HepG2 (cell line): ENCODE measurements around the gene RABEPK. TPM values are rescaled to one million over a fixed set of nuclear protein-coding genes. Genes with fewer than 3 reads are reported as not detected.

Experiments used
- ATAC-seq: fragments of 200-7000 bp; cut with Tn5 transposase; 3 replicates; pipeline ENCODE4 v1.9.1; 2020; ENCODE audit warnings: mild to moderate bottlenecking, moderate library complexity
- BruUV-seq: library from RNA; stranded (reverse); fragments of 400-500 nt; replicated peaks from 2 replicates; lab custom pipeline; 2021; lab: Mats Ljungman, UMichigan
- CTCF ChIA-PET: fragments of 300-600 bp; formaldehyde crosslinking; extraction: SDS; loops from one replicate; lab custom pipeline; 2021; ENCODE audit warnings: low total read pairs, inconsistent platforms, low intra/inter-chr PET ratio; lab: Yijun Ruan, JAX
- POLR2A ChIA-PET: fragments of 350-600 bp; sonication (Branson Sonifier 250); formaldehyde crosslinking; loops from one replicate; lab custom pipeline; 2020; ENCODE audit warnings: antibody characterized with exemption, inconsistent platforms; lab: Yijun Ruan, JAX
- DNase-seq: peaks from one replicate; pipeline ENCODE4 v3.0.0-alpha.2; 2015; ENCODE audit warnings: low spot score
- FAIRE-seq: peaks from 3 replicates; lab custom pipeline; 2011; peaks lifted over from hg19 to GRCh38; lab: Jason Lieb, UNC
- H2AFZ ChIP-seq: one replicate; pipeline ENCODE4 v1.6.1; 2011; ENCODE audit warnings: low read length, inconsistent platforms
- H3K27ac ChIP-seq: fragments of 300-600 bp; 3 replicates; pipeline ENCODE4 v1.8.0; 2011; ENCODE audit warnings: mixed run types, mild to moderate bottlenecking, mixed read lengths, low read length, inconsistent platforms; ENCODE audit not compliant: insufficient read depth; ENCODE audit errors: extremely low read length
- H3K27me3 ChIP-seq, 2 experiments: fragments of 200-600 bp in 1 of 2; 2 replicates in 1 of 2; 3 replicates in 1 of 2; pipeline versions ENCODE4 v1.6.0 to v1.8.0; 2011; ENCODE audit warnings: low read length in 2 of 2, mild to moderate bottlenecking in 2 of 2, moderate library complexity in 2 of 2, inconsistent platforms in 1 of 2; ENCODE audit not compliant: insufficient read depth in 2 of 2, control insufficient read depth in 1 of 2
- H3K36me3 ChIP-seq, 2 experiments: fragments of 200-600 bp in 1 of 2; replicated peaks in 1 of 2; 2 replicates in 1 of 2; 3 replicates in 1 of 2; pipeline versions ENCODE4 v1.5.1 to v1.8.0; 2011; ENCODE audit warnings: low read length in 2 of 2, inconsistent platforms in 1 of 2; ENCODE audit not compliant: insufficient read depth in 2 of 2, control insufficient read depth in 1 of 2
- H3K4me1 ChIP-seq: 2 replicates; pipeline ENCODE4 v1.5.1; 2012; ENCODE audit warnings: low read length, inconsistent platforms; ENCODE audit not compliant: insufficient read depth
- H3K4me2 ChIP-seq: 2 replicates; pipeline ENCODE4 v1.6.0; 2011; ENCODE audit warnings: low read depth, low read length, inconsistent platforms
- H3K4me3 ChIP-seq, 3 experiments: fragments of 200-600 bp in 1 of 3; sonication (generic), shearing (Covaris generic) in 1 of 3; replicated peaks in 1 of 3; 2 replicates each; pipeline ENCODE4 v1.5.1; 2011 to 2016; ENCODE audit warnings: low read length in 3 of 3, inconsistent platforms in 2 of 3, low read depth in 2 of 3, mild to moderate bottlenecking in 2 of 3, control low read depth in 1 of 3, mixed read lengths in 1 of 3; ENCODE audit not compliant: insufficient read depth in 1 of 3
- H3K79me2 ChIP-seq: one replicate; pipeline ENCODE4 v1.6.1; 2011; ENCODE audit warnings: low read length, inconsistent platforms; ENCODE audit not compliant: insufficient read depth
- H3K9ac ChIP-seq: 2 replicates; pipeline ENCODE4 v1.6.0; 2011; ENCODE audit warnings: mild to moderate bottlenecking, low read depth, low read length, inconsistent platforms; ENCODE audit not compliant: insufficient read depth
- H3K9me3 ChIP-seq: 2 replicates; pipeline ENCODE4 v1.5.1; 2012; ENCODE audit warnings: mild to moderate bottlenecking, low read length
- H4K20me1 ChIP-seq: 2 replicates; pipeline ENCODE4 v1.6.0; 2011; ENCODE audit warnings: inconsistent platforms, mild to moderate bottlenecking, low read length, moderate library complexity; ENCODE audit not compliant: insufficient read depth
- HOXA9 ChIP-seq: sonication (generic); formaldehyde crosslinking; IDR thresholded peaks from 2 replicates; pipeline ENCODE4 v1.8.1; 2022; ENCODE audit warnings: missing genetic modification reagents, mild to moderate bottlenecking, moderate library complexity, borderline replicate concordance
- KAT7 ChIP-seq: IDR thresholded peaks from 2 replicates; pipeline ENCODE4 v1.6.1; 2018; ENCODE audit warnings: borderline replicate concordance, missing compliant biosample characterization
- MBD4 ChIP-seq: IDR thresholded peaks from 2 replicates; pipeline ENCODE4 v1.6.1; 2012; ENCODE audit warnings: low read length, inconsistent platforms, borderline replicate concordance
- MTF1 ChIP-seq: sonication (generic); formaldehyde crosslinking; IDR thresholded peaks from 2 replicates; pipeline ENCODE4 v1.5.0; 2020; ENCODE audit warnings: missing genetic modification reagents
- REXO4 ChIP-seq: sonication (generic); formaldehyde crosslinking; IDR thresholded peaks from 2 replicates; pipeline ENCODE4 v1.8.0; 2022; ENCODE audit warnings: missing genetic modification reagents, mild to moderate bottlenecking, borderline replicate concordance
- SNAPC2 ChIP-seq: sonication (generic); formaldehyde crosslinking; IDR thresholded peaks from 2 replicates; pipeline ENCODE4 v1.8.1; 2022; ENCODE audit warnings: mild to moderate bottlenecking, missing genetic modification reagents
- ZC3H13 ChIP-seq: sonication (generic); formaldehyde crosslinking; IDR thresholded peaks from 2 replicates; pipeline ENCODE4 v1.8.1; 2023; ENCODE audit warnings: mild to moderate bottlenecking, missing genetic modification reagents, moderate library complexity
- ZNF230 ChIP-seq: sonication (generic); formaldehyde crosslinking; IDR thresholded peaks from 2 replicates; pipeline ENCODE4 v1.4.0; 2020; ENCODE audit warnings: mild to moderate bottlenecking, missing genetic modification reagents
- ZNF253 ChIP-seq: sonication (generic); formaldehyde crosslinking; IDR thresholded peaks from 2 replicates; pipeline ENCODE4 v1.8.0; 2022; ENCODE audit warnings: mild to moderate bottlenecking, missing genetic modification reagents, borderline replicate concordance
- ZNF468 ChIP-seq: sonication (generic); formaldehyde crosslinking; IDR thresholded peaks from 2 replicates; pipeline ENCODE4 v1.8.0; 2022; ENCODE audit warnings: mild to moderate bottlenecking, moderate library complexity, missing genetic modification reagents
- ZNF510 ChIP-seq: sonication (generic); formaldehyde crosslinking; IDR thresholded peaks from 2 replicates; pipeline ENCODE4 v1.4.0; 2020; ENCODE audit warnings: low read depth, mild to moderate bottlenecking, missing genetic modification reagents
- ZNF598 ChIP-seq: sonication (generic); formaldehyde crosslinking; IDR thresholded peaks from 2 replicates; pipeline ENCODE4 v1.5.1; 2020; ENCODE audit warnings: mild to moderate bottlenecking, missing genetic modification reagents, borderline replicate concordance
- ZNF614 ChIP-seq: IDR thresholded peaks from 2 replicates; pipeline ENCODE4 v1.6.1; 2018; ENCODE audit warnings: missing biosample characterization, missing genetic modification reagents, inconsistent platforms, borderline replicate concordance
- ZNF616 ChIP-seq: sonication (generic); formaldehyde crosslinking; IDR thresholded peaks from 2 replicates; pipeline ENCODE4 v1.5.0; 2020; ENCODE audit warnings: low read depth, mild to moderate bottlenecking, missing genetic modification reagents
- ZNF619 ChIP-seq: sonication (generic); formaldehyde crosslinking; IDR thresholded peaks from 2 replicates; pipeline ENCODE4 v1.4.0; 2020; ENCODE audit warnings: mild to moderate bottlenecking, missing genetic modification reagents
- in situ Hi-C: cut with HindIII; loops from 2 replicates; pipeline ENCODE4 v1.10.0; 2017; ENCODE audit warnings: low pct_unique_long_range_greater_than_20kb; ENCODE audit not compliant: extremely low pct_ligation_motif_present
- intact Hi-C: fragments of 100-400 bp; cut with micrococcal nuclease; formaldehyde crosslinking; loops from one replicate; pipeline ENCODE4 v1.10.0; 2022; ENCODE audit not compliant: unreplicated experiment
- polyA plus RNA-seq, 8 experiments: library from polyadenylated mRNA; depleted of rRNA in 3 of 8; stranded (reverse) in 7 of 8; unstranded in 1 of 8; fragments of >200 nt; fragmentation: Illumina TruSeq in 4 of 8; extraction: Trizol in 4 of 8; gene quantifications; 2 replicates each; pipeline versions ENCODE4 v1.2.1 to v1.2.3, GENCODE V29; 2011 to 2016; ENCODE audit warnings: low read depth in 4 of 8, missing spikeins in 1 of 8, mixed read lengths in 1 of 8; ENCODE audit not compliant: insufficient read depth in 1 of 8
- total RNA-seq, 5 experiments: library from RNA; depleted of rRNA; stranded (reverse); fragments of >200 nt; fragmentation: Illumina TruSeq; extraction: Trizol; gene quantifications; 2 replicates each; pipeline ENCODE4 v1.2.3, GENCODE V29; 2016; ENCODE audit warnings: low read depth in 1 of 5
- TF ChIP-seq, protein P1 (sequence below): sonication (generic); formaldehyde crosslinking; IDR thresholded peaks from 2 replicates; pipeline ENCODE4 v1.5.0; 2020; ENCODE audit warnings: missing genetic modification reagents
- TF ChIP-seq, protein P2 (sequence below): IDR thresholded peaks from 2 replicates; pipeline ENCODE4 v1.6.1; 2018; ENCODE audit warnings: missing genetic modification reagents

The RABEPK gene
- total and polyA plus RNA-seq, 2 of the 13 experiments (the other 11 are each of a cell fraction or from before 2014, with no cell fraction given), result 75.5 to 90.0 TPM

GRCh38 chr9:125160750-125161149, 39.6 kb upstream of the RABEPK start:
- Histone ChIP-seq H3K9me3 (no peaks in the 10 kb centered on the region), H3K4me3 (no peak overlapping the region), H3K27me3 (no peaks in the 10 kb centered on the region), H4K20me1 (no peaks in the 10 kb centered on the region; the same call in 1 of the 2 replicates), H2AFZ (no peak overlapping the region), H3K4me1 (peaks cover 8% of the 10 kb centered on the region; the same call in 1 of the 2 replicates), H3K36me3 (0 out of 5 replicates have a peak, but pooled peaks cover 0 to 7% of the 10 kb centered on the region in 2 experiments), H3K9ac (no peak overlapping the region), H3K27ac (no peak overlapping the region), H3K4me2 (no peak overlapping the region), H3K79me2 (no peaks in the 10 kb centered on the region)
- in situ Hi-C loops, result no loop called here
- DNase-seq (no peak), FAIRE-seq (no peak), ATAC-seq (no peak)
- CTCF ChIA-PET, result no interaction called here
- intact Hi-C loops, result no loop called here
- TF ChIP-seq HOXA9 (CRISPR knock-in tag), result no peak
- TF ChIP-seq, protein P1, sequence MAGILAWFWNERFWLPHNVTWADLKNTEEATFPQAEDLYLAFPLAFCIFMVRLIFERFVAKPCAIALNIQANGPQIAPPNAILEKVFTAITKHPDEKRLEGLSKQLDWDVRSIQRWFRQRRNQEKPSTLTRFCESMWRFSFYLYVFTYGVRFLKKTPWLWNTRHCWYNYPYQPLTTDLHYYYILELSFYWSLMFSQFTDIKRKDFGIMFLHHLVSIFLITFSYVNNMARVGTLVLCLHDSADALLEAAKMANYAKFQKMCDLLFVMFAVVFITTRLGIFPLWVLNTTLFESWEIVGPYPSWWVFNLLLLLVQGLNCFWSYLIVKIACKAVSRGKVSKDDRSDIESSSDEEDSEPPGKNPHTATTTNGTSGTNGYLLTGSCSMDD, result no peak
- TF ChIP-seq ZNF253 (CRISPR knock-in tag), result no peak
- TF ChIP-seq ZNF616 (CRISPR knock-in tag), result no peak
- no peak for TF ChIP-seq MTF1 (CRISPR knock-in tag)
- no peak for TF ChIP-seq ZNF510 (CRISPR knock-in tag)
- TF ChIP-seq ZNF614 (CRISPR knock-in tag), result no peak
- TF ChIP-seq KAT7 (CRISPR knock-in tag), result no peak
- TF ChIP-seq ZNF619, result no peak
- no peak for TF ChIP-seq ZNF230 (CRISPR knock-in tag)
- TF ChIP-seq, protein P2, sequence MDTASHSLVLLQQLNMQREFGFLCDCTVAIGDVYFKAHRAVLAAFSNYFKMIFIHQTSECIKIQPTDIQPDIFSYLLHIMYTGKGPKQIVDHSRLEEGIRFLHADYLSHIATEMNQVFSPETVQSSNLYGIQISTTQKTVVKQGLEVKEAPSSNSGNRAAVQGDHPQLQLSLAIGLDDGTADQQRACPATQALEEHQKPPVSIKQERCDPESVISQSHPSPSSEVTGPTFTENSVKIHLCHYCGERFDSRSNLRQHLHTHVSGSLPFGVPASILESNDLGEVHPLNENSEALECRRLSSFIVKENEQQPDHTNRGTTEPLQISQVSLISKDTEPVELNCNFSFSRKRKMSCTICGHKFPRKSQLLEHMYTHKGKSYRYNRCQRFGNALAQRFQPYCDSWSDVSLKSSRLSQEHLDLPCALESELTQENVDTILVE, result no peak
- TF ChIP-seq ZC3H13 (CRISPR knock-in tag), result no peak
- TF ChIP-seq ZNF598 (CRISPR knock-in tag), result no peak
- no peak for TF ChIP-seq ZNF468 (CRISPR knock-in tag)
- TF ChIP-seq MBD4, result no peak
- no peak for TF ChIP-seq REXO4 (CRISPR knock-in tag)
- TF ChIP-seq SNAPC2, result no peak
- POLR2A ChIA-PET, result no interaction called here
- no TSS peak for BruUV-seq
